Measurements from ENCODE around the gene MAPKBP1.

- TF ChIP-seq, protein P1, sequence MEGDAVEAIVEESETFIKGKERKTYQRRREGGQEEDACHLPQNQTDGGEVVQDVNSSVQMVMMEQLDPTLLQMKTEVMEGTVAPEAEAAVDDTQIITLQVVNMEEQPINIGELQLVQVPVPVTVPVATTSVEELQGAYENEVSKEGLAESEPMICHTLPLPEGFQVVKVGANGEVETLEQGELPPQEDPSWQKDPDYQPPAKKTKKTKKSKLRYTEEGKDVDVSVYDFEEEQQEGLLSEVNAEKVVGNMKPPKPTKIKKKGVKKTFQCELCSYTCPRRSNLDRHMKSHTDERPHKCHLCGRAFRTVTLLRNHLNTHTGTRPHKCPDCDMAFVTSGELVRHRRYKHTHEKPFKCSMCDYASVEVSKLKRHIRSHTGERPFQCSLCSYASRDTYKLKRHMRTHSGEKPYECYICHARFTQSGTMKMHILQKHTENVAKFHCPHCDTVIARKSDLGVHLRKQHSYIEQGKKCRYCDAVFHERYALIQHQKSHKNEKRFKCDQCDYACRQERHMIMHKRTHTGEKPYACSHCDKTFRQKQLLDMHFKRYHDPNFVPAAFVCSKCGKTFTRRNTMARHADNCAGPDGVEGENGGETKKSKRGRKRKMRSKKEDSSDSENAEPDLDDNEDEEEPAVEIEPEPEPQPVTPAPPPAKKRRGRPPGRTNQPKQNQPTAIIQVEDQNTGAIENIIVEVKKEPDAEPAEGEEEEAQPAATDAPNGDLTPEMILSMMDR (IDR thresholded peaks at IDR 0.05; ENCODE audit: insufficient read depth, low read length), result no peak
- TF ChIP-seq, protein P2, sequence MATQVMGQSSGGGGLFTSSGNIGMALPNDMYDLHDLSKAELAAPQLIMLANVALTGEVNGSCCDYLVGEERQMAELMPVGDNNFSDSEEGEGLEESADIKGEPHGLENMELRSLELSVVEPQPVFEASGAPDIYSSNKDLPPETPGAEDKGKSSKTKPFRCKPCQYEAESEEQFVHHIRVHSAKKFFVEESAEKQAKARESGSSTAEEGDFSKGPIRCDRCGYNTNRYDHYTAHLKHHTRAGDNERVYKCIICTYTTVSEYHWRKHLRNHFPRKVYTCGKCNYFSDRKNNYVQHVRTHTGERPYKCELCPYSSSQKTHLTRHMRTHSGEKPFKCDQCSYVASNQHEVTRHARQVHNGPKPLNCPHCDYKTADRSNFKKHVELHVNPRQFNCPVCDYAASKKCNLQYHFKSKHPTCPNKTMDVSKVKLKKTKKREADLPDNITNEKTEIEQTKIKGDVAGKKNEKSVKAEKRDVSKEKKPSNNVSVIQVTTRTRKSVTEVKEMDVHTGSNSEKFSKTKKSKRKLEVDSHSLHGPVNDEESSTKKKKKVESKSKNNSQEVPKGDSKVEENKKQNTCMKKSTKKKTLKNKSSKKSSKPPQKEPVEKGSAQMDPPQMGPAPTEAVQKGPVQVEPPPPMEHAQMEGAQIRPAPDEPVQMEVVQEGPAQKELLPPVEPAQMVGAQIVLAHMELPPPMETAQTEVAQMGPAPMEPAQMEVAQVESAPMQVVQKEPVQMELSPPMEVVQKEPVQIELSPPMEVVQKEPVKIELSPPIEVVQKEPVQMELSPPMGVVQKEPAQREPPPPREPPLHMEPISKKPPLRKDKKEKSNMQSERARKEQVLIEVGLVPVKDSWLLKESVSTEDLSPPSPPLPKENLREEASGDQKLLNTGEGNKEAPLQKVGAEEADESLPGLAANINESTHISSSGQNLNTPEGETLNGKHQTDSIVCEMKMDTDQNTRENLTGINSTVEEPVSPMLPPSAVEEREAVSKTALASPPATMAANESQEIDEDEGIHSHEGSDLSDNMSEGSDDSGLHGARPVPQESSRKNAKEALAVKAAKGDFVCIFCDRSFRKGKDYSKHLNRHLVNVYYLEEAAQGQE (IDR thresholded peaks at IDR 0.05; ENCODE audit: insufficient replicate concordance, low read depth), result no peak
- TF ChIP-seq GABPA (IDR thresholded peaks at IDR 0.05; ENCODE audit: low read depth), result no peak
- TF ChIP-seq POLR2AphosphoS5 (IDR thresholded peaks at IDR 0.05; ENCODE audit: low read depth), result no peak
- no peak for TF ChIP-seq SPI1 (IDR thresholded peaks at IDR 0.05; ENCODE audit: borderline replicate concordance, low read depth)
Observed at GRCh38 chr15:41794081-41794480, 19.8 kb downstream of the MAPKBP1 start.
